CMK (cell line): ENCODE measurements around the gene FAM222A.

Experiments used
- DNase-seq: peaks from one replicate; pipeline ENCODE4 v3.0.0-alpha.2; 2010; ENCODE audit warnings: low read depth

The FAM222A gene

GRCh38 chr12:109800536-109800935, 86.9 kb downstream of the FAM222A start:
- no peak for DNase-seq

- DNase-seq: no peak
Observed at GRCh38 chr12:109802828-109803227, 89.2 kb downstream of the FAM222A start.

- no peak for DNase-seq
Observed at GRCh38 chr12:109803678-109804077, 90.1 kb downstream of the FAM222A start.

GRCh38 chr12:109804820-109805761, 91.5 kb downstream of the FAM222A start:
- DNase-seq: peak; percentile 20

GRCh38 chr12:109807954-109808643, 94.5 kb downstream of the FAM222A start:
- DNase-seq: no peak

- DNase-seq: no peak
Observed at GRCh38 chr12:109808876-109809646, 95.4 kb downstream of the FAM222A start.

- DNase-seq: no peak
Observed at GRCh38 chr12:109810954-109811623, 97.5 kb downstream of the FAM222A start.

GRCh38 chr12:109811624-109811995, 98.0 kb downstream of the FAM222A start:
- DNase-seq: no peak

- DNase-seq: no peak
Observed at GRCh38 chr12:109813810-109814416, 100.3 kb downstream of the FAM222A start.

- DNase-seq: no peak
Observed at GRCh38 chr12:109814600-109815150, 101.0 kb downstream of the FAM222A start.

- no peak for DNase-seq
Observed at GRCh38 chr12:109815225-109815624, 101.6 kb downstream of the FAM222A start.

GRCh38 chr12:109815757-109816617, 102.4 kb downstream of the FAM222A start:
- no peak for DNase-seq

- DNase-seq: no peak
Observed at GRCh38 chr12:109816870-109817269, 103.2 kb downstream of the FAM222A start.

- no peak for DNase-seq
Observed at GRCh38 chr12:109817627-109818231, 104.1 kb downstream of the FAM222A start.

- DNase-seq: no peak
Observed at GRCh38 chr12:109818253-109818652, 104.6 kb downstream of the FAM222A start.

- no peak for DNase-seq
Observed at GRCh38 chr12:109818905-109819500, 105.4 kb downstream of the FAM222A start.
